Bone marrow (tissue), 2 donors: ENCODE results near the gene CARHSP1.
"Not testable (repeated sequence)": the region's sequence is repeated elsewhere in the genome, so short reads cannot be mapped to it uniquely, and the experiment has no call there.

Experiments used
- DNase-seq, 2 donors: peaks; one replicate each; lab custom pipeline; 2025; lab: John Stamatoyannopoulos, UW

The CARHSP1 gene

GRCh38 chr16:8854298-8854948 lies 14.4 kb downstream of the CARHSP1 start:
- DNase-seq: no peak

- no peak for DNase-seq
Observed at GRCh38 chr16:8853611-8854010, 15.2 kb downstream of the CARHSP1 start.

- no peak for DNase-seq
Observed at GRCh38 chr16:8853150-8853549, 15.7 kb downstream of the CARHSP1 start.

- DNase-seq: no peak
Observed at GRCh38 chr16:8852534-8852933, 16.3 kb downstream of the CARHSP1 start.

GRCh38 chr16:8851761-8852403 lies 16.9 kb downstream of the CARHSP1 start:
- DNase-seq: no peak

- peak; percentile 8 to 84 for DNase-seq
Observed at GRCh38 chr16:8850279-8850885, 18.4 kb downstream of the CARHSP1 start.

- DNase-seq: no peak
Observed at GRCh38 chr16:8849411-8850011, 19.3 kb downstream of the CARHSP1 start.

- DNase-seq: no peak
Observed at GRCh38 chr16:8848939-8849391, 19.8 kb downstream of the CARHSP1 start.

GRCh38 chr16:8848231-8848938 lies 20.4 kb downstream of the CARHSP1 start:
- no peak for DNase-seq

GRCh38 chr16:8847623-8848022 lies 21.2 kb downstream of the CARHSP1 start:
- no peak for DNase-seq

- no peak for DNase-seq
Observed at GRCh38 chr16:8847145-8847544, 21.7 kb downstream of the CARHSP1 start.

GRCh38 chr16:8846401-8846932 lies 22.3 kb downstream of the CARHSP1 start:
- DNase-seq: no peak

GRCh38 chr16:8845699-8846298 lies 23.0 kb downstream of the CARHSP1 start:
- no peak for DNase-seq

GRCh38 chr16:8843296-8843695 lies 25.5 kb downstream of the CARHSP1 start:
- DNase-seq: not testable (repeated sequence)

GRCh38 chr16:8842016-8842415 lies 26.8 kb downstream of the CARHSP1 start:
- not testable (repeated sequence) for DNase-seq

- DNase-seq: not testable (repeated sequence)
Observed at GRCh38 chr16:8837594-8837993, 31.2 kb downstream of the CARHSP1 start.

- DNase-seq: not testable (repeated sequence)
Observed at GRCh38 chr16:8836797-8837196, 32.0 kb downstream of the CARHSP1 start.

GRCh38 chr16:8832717-8833105 lies 36.1 kb downstream of the CARHSP1 start:
- DNase-seq: no peak

- DNase-seq: no peak
Observed at GRCh38 chr16:8831871-8832716, 36.7 kb downstream of the CARHSP1 start.

- DNase-seq: no peak
Observed at GRCh38 chr16:8831450-8831849, 37.4 kb downstream of the CARHSP1 start.
